Muscle layer of colon (tissue), 2 donors: ENCODE measurements around the gene SRGAP2B.
"Not testable (repeated sequence)": the region's sequence is repeated elsewhere in the genome, so short reads cannot be mapped to it uniquely, and the experiment has no call there.

Source experiments
- H3K27ac ChIP-seq: one replicate; pipeline ENCODE4 v1.7.0; 2013; ENCODE audit warnings: low read depth, mild to moderate bottlenecking, low read length, moderate library complexity
- H3K27me3 ChIP-seq, 2 donors: one replicate each; pipeline ENCODE4 v1.7.0; 2013; ENCODE audit warnings: low read length in 2 of 2, mild to moderate bottlenecking in 2 of 2; ENCODE audit not compliant: insufficient read depth in 2 of 2, control insufficient read depth in 1 of 2
- H3K36me3 ChIP-seq: one replicate; pipeline ENCODE4 v1.7.0; 2013; ENCODE audit warnings: mild to moderate bottlenecking, low read length; ENCODE audit not compliant: insufficient read depth
- H3K4me1 ChIP-seq: one replicate; pipeline ENCODE4 v1.7.0; 2013; ENCODE audit warnings: mild to moderate bottlenecking, low read length; ENCODE audit not compliant: insufficient read depth
- H3K4me3 ChIP-seq, 2 donors: one replicate each; pipeline ENCODE4 v1.7.0; 2013; ENCODE audit warnings: low read length in 2 of 2, low read depth in 1 of 2, mild to moderate bottlenecking in 1 of 2, moderate library complexity in 1 of 2
- H3K9ac ChIP-seq: one replicate; pipeline ENCODE4 v1.7.0; 2013; ENCODE audit warnings: low read length
- H3K9me3 ChIP-seq: one replicate; pipeline ENCODE4 v1.7.0; 2013; ENCODE audit warnings: mild to moderate bottlenecking, low read length
- donor health status: abdominal sarcoma.
- donor health status: Adenocarcinoma of cecum.

SRGAP2B gene

GRCh38 chr1:144923640-144924039 is 171.5 kb downstream of the SRGAP2B start:
- not testable (repeated sequence) for H3K27me3 ChIP-seq, H3K36me3 ChIP-seq, H3K9me3 ChIP-seq, H3K4me1 ChIP-seq, H3K4me3 ChIP-seq, H3K9ac ChIP-seq, H3K27ac ChIP-seq

GRCh38 chr1:144922785-144923184 is 172.3 kb downstream of the SRGAP2B start:
- H3K9me3 ChIP-seq, H3K9ac ChIP-seq, H3K27ac ChIP-seq, H3K4me1 ChIP-seq, H3K36me3 ChIP-seq, H3K4me3 ChIP-seq, H3K27me3 ChIP-seq: not testable (repeated sequence)

- not testable (repeated sequence) for H3K9ac ChIP-seq, H3K4me3 ChIP-seq, H3K27ac ChIP-seq, H3K36me3 ChIP-seq, H3K4me1 ChIP-seq, H3K9me3 ChIP-seq, H3K27me3 ChIP-seq
These were observed 176.0 kb downstream of the SRGAP2B start for GRCh38 chr1:144919106-144919505.

GRCh38 chr1:144918027-144918603 is 177.0 kb downstream of the SRGAP2B start:
- not testable (repeated sequence) for H3K36me3 ChIP-seq, H3K27me3 ChIP-seq, H3K4me3 ChIP-seq, H3K4me1 ChIP-seq, H3K9ac ChIP-seq, H3K27ac ChIP-seq, H3K9me3 ChIP-seq

- not testable (repeated sequence) for H3K4me1 ChIP-seq, H3K27ac ChIP-seq, H3K9ac ChIP-seq, H3K27me3 ChIP-seq, H3K4me3 ChIP-seq, H3K9me3 ChIP-seq, H3K36me3 ChIP-seq
These were observed 177.7 kb downstream of the SRGAP2B start for GRCh38 chr1:144917154-144918026.

- H3K9me3 ChIP-seq, H3K4me3 ChIP-seq, H3K4me1 ChIP-seq, H3K27me3 ChIP-seq, H3K36me3 ChIP-seq, H3K27ac ChIP-seq, H3K9ac ChIP-seq: not testable (repeated sequence)
These were observed 181.0 kb downstream of the SRGAP2B start for GRCh38 chr1:144913977-144914734.

GRCh38 chr1:144913458-144913857 is 181.7 kb downstream of the SRGAP2B start:
- not testable (repeated sequence) for H3K9ac ChIP-seq, H3K36me3 ChIP-seq, H3K27me3 ChIP-seq, H3K4me1 ChIP-seq, H3K27ac ChIP-seq, H3K9me3 ChIP-seq, H3K4me3 ChIP-seq

- H3K27ac ChIP-seq, H3K36me3 ChIP-seq, H3K4me3 ChIP-seq, H3K9me3 ChIP-seq, H3K27me3 ChIP-seq, H3K4me1 ChIP-seq, H3K9ac ChIP-seq: not testable (repeated sequence)
These were observed 184.4 kb downstream of the SRGAP2B start for GRCh38 chr1:144910729-144911128.

- H3K4me1 ChIP-seq, H3K27ac ChIP-seq, H3K9me3 ChIP-seq, H3K36me3 ChIP-seq, H3K27me3 ChIP-seq, H3K9ac ChIP-seq, H3K4me3 ChIP-seq: not testable (repeated sequence)
These were observed 194.3 kb downstream of the SRGAP2B start for GRCh38 chr1:144900841-144901240.

- not testable (repeated sequence) for H3K9me3 ChIP-seq
These were observed 200.5 kb downstream of the SRGAP2B start for GRCh38 chr1:144894454-144895201.

GRCh38 chr1:144893710-144894438 is 201.3 kb downstream of the SRGAP2B start:
- not testable (repeated sequence) for H3K9ac ChIP-seq, H3K4me3 ChIP-seq, H3K27me3 ChIP-seq, H3K36me3 ChIP-seq, H3K4me1 ChIP-seq, H3K9me3 ChIP-seq, H3K27ac ChIP-seq

More at GRCh38 chr1:144894454-144895201, 200.5 kb downstream of the SRGAP2B start:
- H3K27ac ChIP-seq, H3K27me3 ChIP-seq, H3K9ac ChIP-seq, H3K4me1 ChIP-seq, H3K4me3 ChIP-seq, H3K36me3 ChIP-seq: not testable (repeated sequence)
